HEK293 (cell line): ENCODE results near the gene CARD14.
A peak's percentile ranks its signal among the peaks of the same experiment; 100 is the strongest.

ENCODE experiments used
- BCL11A ChIP-seq: fragments of 450-650 bp; formaldehyde crosslinking; IDR thresholded peaks from 2 replicates; pipeline ENCODE4 v1.5.1; 2016; ENCODE audit warnings: low read depth, missing biosample characterization, missing genetic modification characterization
- EGR2 ChIP-seq: fragments of 450-650 bp; formaldehyde crosslinking; IDR thresholded peaks from 2 replicates; pipeline ENCODE4 v1.5.1; 2016; ENCODE audit warnings: low read depth, missing biosample characterization, missing genetic modification characterization
- GLIS1 ChIP-seq: fragments of 450-650 bp; formaldehyde crosslinking; IDR thresholded peaks from 2 replicates; pipeline ENCODE4 v1.5.1; 2016; ENCODE audit warnings: missing biosample characterization, missing genetic modification characterization
- GLIS2 ChIP-seq: fragments of 450-650 bp; formaldehyde crosslinking; IDR thresholded peaks from 2 replicates; pipeline ENCODE4 v1.5.1; 2016; ENCODE audit warnings: missing biosample characterization, missing genetic modification characterization
- KLF1 ChIP-seq: fragments of 450-650 bp; formaldehyde crosslinking; IDR thresholded peaks from 2 replicates; pipeline ENCODE4 v1.5.1; 2016; ENCODE audit warnings: missing biosample characterization, missing genetic modification characterization
- KLF10 ChIP-seq: fragments of 450-650 bp; IDR thresholded peaks from 2 replicates; pipeline ENCODE4 v1.5.1; 2018; ENCODE audit warnings: missing biosample characterization, mild to moderate bottlenecking, missing genetic modification characterization
- KLF16 ChIP-seq: fragments of 450-650 bp; formaldehyde crosslinking; IDR thresholded peaks from 2 replicates; pipeline ENCODE4 v1.5.1; 2017; ENCODE audit warnings: missing biosample characterization, missing genetic modification characterization
- KLF9 ChIP-seq: fragments of 450-650 bp; formaldehyde crosslinking; IDR thresholded peaks from 2 replicates; pipeline ENCODE4 v1.5.1; 2016; ENCODE audit warnings: missing biosample characterization, missing genetic modification characterization, low read depth
- PRDM1 ChIP-seq: fragments of 450-650 bp; formaldehyde crosslinking; IDR thresholded peaks from 2 replicates; pipeline ENCODE4; 2016; ENCODE audit warnings: missing biosample characterization, missing genetic modification characterization
- SP3 ChIP-seq: fragments of 450-650 bp; formaldehyde crosslinking; IDR thresholded peaks from 2 replicates; pipeline ENCODE4 v1.5.1; 2016; ENCODE audit warnings: missing biosample characterization, missing genetic modification characterization
- SP7 ChIP-seq: fragments of 450-650 bp; formaldehyde crosslinking; IDR thresholded peaks from 2 replicates; pipeline ENCODE4 v1.5.1; 2016; ENCODE audit warnings: missing biosample characterization, missing genetic modification characterization
- YY2 ChIP-seq: fragments of 450-650 bp; formaldehyde crosslinking; IDR thresholded peaks from 2 replicates; pipeline ENCODE4 v1.5.1; 2016; ENCODE audit warnings: missing biosample characterization, missing genetic modification characterization
- ZFHX2 ChIP-seq: fragments of 450-650 bp; formaldehyde crosslinking; conservative IDR thresholded peaks from 2 replicates; pipeline ENCODE4 v1.5.1; 2016; ENCODE audit warnings: missing biosample characterization, missing genetic modification characterization
- ZFP37 ChIP-seq: fragments of 450-650 bp; formaldehyde crosslinking; IDR thresholded peaks from 2 replicates; pipeline ENCODE4 v1.5.1; 2016; ENCODE audit warnings: missing biosample characterization, missing genetic modification characterization
- ZIC2 ChIP-seq: fragments of 450-650 bp; formaldehyde crosslinking; IDR thresholded peaks from 2 replicates; pipeline ENCODE4 v1.5.1; 2016; ENCODE audit warnings: missing biosample characterization, missing genetic modification characterization
- ZNF223 ChIP-seq: fragments of 450-650 bp; formaldehyde crosslinking; IDR thresholded peaks from 2 replicates; pipeline ENCODE4 v1.5.1; 2016; ENCODE audit warnings: missing biosample characterization, missing genetic modification characterization
- ZNF335 ChIP-seq: fragments of 450-650 bp; formaldehyde crosslinking; conservative IDR thresholded peaks from 2 replicates; pipeline ENCODE4 v1.5.1; 2016; ENCODE audit warnings: missing biosample characterization, missing genetic modification characterization
- ZNF529 ChIP-seq: fragments of 450-650 bp; formaldehyde crosslinking; IDR thresholded peaks from 2 replicates; pipeline ENCODE4 v1.5.1; 2017; ENCODE audit warnings: missing genetic modification characterization, missing biosample characterization; ENCODE audit not compliant: insufficient replicate concordance
- ZNF792 ChIP-seq: fragments of 450-650 bp; formaldehyde crosslinking; IDR thresholded peaks from 2 replicates; pipeline ENCODE4 v1.5.1; 2016; ENCODE audit warnings: missing biosample characterization, missing genetic modification characterization
- TF ChIP-seq, protein P1 (sequence below): fragments of 450-650 bp; formaldehyde crosslinking; IDR thresholded peaks from 2 replicates; pipeline ENCODE4 v1.5.1; 2016; ENCODE audit warnings: missing biosample characterization, missing genetic modification characterization
- TF ChIP-seq, protein P2 (sequence below): fragments of 450-650 bp; formaldehyde crosslinking; IDR thresholded peaks from 2 replicates; pipeline ENCODE4 v1.5.1; 2016; ENCODE audit warnings: missing biosample characterization, missing genetic modification characterization
- TF ChIP-seq, protein P3 (sequence below): fragments of 450-650 bp; formaldehyde crosslinking; IDR thresholded peaks from 2 replicates; pipeline ENCODE4 v1.5.1; 2016; ENCODE audit warnings: missing biosample characterization, missing genetic modification characterization
- TF ChIP-seq, protein P4 (sequence below): fragments of 450-650 bp; formaldehyde crosslinking; IDR thresholded peaks from 2 replicates; pipeline ENCODE4 v1.5.1; 2016; ENCODE audit warnings: missing biosample characterization, missing genetic modification characterization
- TF ChIP-seq, protein P5 (sequence below): fragments of 450-650 bp; IDR thresholded peaks from 2 replicates; pipeline ENCODE4 v1.5.1; 2018; ENCODE audit warnings: missing biosample characterization, missing genetic modification characterization

Gene CARD14

DNA sequence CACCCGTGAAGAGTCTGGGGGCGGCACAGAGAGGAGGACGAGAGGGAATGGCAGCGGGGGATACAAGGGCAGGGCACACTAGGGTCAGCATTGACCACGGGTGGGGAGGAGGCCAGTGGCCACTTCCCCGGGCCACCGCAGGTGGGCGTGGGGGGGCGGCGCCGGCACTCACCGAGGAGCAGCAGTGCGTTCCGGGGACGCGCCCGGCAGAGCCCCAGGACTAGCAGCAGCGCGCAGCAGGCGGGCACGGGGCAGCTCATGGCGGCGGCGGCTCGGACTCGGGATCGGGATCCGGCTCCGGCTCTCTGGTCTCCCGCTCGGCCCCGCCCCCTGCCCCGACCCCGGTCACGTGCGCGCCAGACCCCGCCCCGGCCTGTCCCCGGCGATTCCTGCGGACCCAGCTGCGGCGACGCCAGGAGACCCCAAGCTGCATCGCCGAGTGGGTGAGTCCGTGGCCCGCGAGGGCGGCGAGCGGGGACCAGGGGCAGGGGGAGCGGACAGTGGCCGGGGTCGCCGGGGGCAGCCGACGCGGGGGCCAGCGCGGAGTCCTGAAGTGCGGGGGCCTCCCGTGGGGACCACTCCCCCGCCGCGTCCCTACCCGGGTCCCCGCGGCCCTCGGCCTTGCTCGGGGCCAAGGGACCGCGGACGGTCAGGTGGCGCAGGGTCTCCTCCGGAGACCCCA, 50.4 kb downstream of the CARD14 start, which contains the start of the genes SGSH and SLC26A11 (continued):
- TF ChIP-seq, protein P1, sequence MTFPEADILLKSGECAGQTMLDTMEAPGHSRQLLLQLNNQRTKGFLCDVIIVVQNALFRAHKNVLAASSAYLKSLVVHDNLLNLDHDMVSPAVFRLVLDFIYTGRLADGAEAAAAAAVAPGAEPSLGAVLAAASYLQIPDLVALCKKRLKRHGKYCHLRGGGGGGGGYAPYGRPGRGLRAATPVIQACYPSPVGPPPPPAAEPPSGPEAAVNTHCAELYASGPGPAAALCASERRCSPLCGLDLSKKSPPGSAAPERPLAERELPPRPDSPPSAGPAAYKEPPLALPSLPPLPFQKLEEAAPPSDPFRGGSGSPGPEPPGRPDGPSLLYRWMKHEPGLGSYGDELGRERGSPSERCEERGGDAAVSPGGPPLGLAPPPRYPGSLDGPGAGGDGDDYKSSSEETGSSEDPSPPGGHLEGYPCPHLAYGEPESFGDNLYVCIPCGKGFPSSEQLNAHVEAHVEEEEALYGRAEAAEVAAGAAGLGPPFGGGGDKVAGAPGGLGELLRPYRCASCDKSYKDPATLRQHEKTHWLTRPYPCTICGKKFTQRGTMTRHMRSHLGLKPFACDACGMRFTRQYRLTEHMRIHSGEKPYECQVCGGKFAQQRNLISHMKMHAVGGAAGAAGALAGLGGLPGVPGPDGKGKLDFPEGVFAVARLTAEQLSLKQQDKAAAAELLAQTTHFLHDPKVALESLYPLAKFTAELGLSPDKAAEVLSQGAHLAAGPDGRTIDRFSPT (tag by site-specific recombination) = peak; percentile 72; the same call in 1 of the 2 replicates
- TF ChIP-seq ZFHX2 (tag by site-specific recombination) (peak; percentile 82), KLF16 (tag by site-specific recombination) (peak; percentile 90), GLIS1 (tag by site-specific recombination) (peak; percentile 5; the same call in 1 of the 2 replicates), ZFP37 (tag by site-specific recombination) (0 out of 2 replicates have a peak, but pooled peaks have one; percentile 21), GLIS2 (peak; percentile 45), PRDM1 (tag by site-specific recombination) (no peak), ZNF335 (tag by site-specific recombination) (peak; percentile 93), ZNF223 (tag by site-specific recombination) (0 out of 2 replicates have a peak, but pooled peaks have one; percentile 31), ZIC2 (tag by site-specific recombination) (peak; percentile 95), KLF1 (tag by site-specific recombination) (peak; percentile 59), BCL11A (tag by site-specific recombination) (peak; percentile 59; the same call in 1 of the 2 replicates), YY2 (tag by site-specific recombination) (peak; percentile 70; the same call in 1 of the 2 replicates), EGR2 (tag by site-specific recombination) (peak; percentile 71; the same call in 1 of the 2 replicates), SP3 (tag by site-specific recombination) (peak; percentile 65; the same call in 1 of the 2 replicates), SP7 (tag by site-specific recombination) (peak; percentile 13), ZNF792 (tag by site-specific recombination) (no peak), KLF10 (tag by site-specific recombination) (no peak; the same call in 1 of the 2 replicates), ZNF529 (tag by site-specific recombination) (no peak), KLF9 (peak; percentile 89)
- TF ChIP-seq, protein P2, sequence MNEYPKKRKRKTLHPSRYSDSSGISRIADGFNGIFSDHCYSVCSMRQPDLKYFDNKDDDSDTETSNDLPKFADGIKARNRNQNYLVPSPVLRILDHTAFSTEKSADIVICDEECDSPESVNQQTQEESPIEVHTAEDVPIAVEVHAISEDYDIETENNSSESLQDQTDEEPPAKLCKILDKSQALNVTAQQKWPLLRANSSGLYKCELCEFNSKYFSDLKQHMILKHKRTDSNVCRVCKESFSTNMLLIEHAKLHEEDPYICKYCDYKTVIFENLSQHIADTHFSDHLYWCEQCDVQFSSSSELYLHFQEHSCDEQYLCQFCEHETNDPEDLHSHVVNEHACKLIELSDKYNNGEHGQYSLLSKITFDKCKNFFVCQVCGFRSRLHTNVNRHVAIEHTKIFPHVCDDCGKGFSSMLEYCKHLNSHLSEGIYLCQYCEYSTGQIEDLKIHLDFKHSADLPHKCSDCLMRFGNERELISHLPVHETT (tag by site-specific recombination) = 0 out of 2 replicates have a peak, but pooled peaks have one; percentile 1
- TF ChIP-seq, protein P3, sequence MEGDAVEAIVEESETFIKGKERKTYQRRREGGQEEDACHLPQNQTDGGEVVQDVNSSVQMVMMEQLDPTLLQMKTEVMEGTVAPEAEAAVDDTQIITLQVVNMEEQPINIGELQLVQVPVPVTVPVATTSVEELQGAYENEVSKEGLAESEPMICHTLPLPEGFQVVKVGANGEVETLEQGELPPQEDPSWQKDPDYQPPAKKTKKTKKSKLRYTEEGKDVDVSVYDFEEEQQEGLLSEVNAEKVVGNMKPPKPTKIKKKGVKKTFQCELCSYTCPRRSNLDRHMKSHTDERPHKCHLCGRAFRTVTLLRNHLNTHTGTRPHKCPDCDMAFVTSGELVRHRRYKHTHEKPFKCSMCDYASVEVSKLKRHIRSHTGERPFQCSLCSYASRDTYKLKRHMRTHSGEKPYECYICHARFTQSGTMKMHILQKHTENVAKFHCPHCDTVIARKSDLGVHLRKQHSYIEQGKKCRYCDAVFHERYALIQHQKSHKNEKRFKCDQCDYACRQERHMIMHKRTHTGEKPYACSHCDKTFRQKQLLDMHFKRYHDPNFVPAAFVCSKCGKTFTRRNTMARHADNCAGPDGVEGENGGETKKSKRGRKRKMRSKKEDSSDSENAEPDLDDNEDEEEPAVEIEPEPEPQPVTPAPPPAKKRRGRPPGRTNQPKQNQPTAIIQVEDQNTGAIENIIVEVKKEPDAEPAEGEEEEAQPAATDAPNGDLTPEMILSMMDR (tag by site-specific recombination) = 0 out of 2 replicates have a peak, but pooled peaks have one; percentile 52
- TF ChIP-seq, protein P4, sequence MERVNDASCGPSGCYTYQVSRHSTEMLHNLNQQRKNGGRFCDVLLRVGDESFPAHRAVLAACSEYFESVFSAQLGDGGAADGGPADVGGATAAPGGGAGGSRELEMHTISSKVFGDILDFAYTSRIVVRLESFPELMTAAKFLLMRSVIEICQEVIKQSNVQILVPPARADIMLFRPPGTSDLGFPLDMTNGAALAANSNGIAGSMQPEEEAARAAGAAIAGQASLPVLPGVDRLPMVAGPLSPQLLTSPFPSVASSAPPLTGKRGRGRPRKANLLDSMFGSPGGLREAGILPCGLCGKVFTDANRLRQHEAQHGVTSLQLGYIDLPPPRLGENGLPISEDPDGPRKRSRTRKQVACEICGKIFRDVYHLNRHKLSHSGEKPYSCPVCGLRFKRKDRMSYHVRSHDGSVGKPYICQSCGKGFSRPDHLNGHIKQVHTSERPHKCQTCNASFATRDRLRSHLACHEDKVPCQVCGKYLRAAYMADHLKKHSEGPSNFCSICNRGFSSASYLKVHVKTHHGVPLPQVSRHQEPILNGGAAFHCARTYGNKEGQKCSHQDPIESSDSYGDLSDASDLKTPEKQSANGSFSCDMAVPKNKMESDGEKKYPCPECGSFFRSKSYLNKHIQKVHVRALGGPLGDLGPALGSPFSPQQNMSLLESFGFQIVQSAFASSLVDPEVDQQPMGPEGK = peak; percentile 43
- TF ChIP-seq, protein P5, sequence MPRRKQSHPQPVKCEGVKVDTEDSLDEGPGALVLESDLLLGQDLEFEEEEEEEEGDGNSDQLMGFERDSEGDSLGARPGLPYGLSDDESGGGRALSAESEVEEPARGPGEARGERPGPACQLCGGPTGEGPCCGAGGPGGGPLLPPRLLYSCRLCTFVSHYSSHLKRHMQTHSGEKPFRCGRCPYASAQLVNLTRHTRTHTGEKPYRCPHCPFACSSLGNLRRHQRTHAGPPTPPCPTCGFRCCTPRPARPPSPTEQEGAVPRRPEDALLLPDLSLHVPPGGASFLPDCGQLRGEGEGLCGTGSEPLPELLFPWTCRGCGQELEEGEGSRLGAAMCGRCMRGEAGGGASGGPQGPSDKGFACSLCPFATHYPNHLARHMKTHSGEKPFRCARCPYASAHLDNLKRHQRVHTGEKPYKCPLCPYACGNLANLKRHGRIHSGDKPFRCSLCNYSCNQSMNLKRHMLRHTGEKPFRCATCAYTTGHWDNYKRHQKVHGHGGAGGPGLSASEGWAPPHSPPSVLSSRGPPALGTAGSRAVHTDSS (tag by site-specific recombination) = no peak
